ENCODE measurements around the gene UNC50.

UNC50 gene

DNA sequence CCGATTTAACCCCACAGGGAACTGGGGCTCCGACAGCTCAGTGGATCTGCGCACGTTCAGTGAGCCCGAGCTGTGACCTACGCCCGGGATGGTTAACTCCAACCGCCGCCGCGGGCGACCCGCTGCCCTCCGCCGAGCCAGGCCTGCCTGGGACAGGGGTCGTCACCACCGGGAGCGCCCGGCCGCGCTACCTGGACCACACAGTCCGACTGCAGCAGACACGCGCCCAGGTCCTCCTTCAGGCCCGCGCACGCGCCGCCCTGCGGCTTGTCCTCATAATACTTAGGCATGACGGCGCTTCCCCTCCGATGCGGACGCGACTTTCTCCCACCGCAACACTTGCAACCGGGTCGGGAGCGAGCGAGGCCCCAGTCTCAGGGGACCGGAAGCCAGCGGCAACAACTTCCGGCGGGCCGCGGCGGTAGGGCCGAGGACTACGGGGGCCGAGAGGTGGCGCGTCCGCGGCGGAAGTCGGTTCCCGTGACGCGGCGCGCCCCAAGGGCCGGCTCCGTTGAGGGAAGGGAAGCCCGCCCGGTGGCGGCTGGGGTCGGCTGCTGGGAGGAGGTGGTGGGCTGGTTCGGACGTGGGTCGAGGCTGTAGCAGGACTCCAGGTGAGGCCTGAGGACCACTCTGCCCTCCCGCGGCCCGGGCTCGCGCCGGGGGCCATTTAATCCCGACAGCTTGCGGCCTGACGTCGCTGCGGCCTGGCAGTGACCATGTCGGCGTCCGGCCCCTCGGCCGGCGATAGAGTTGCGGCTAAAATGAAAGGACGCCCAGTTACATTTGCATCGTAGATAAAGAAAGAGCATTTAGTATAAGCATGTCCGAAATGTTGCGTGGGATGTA is at the start of gene UNC50, which contains the start of gene COA5:
Gene UNC50, plus strand, starts transcription at position 474 of the 846 bp plus-strand sequence. CDS start 1,171 bp downstream, outside the sequence.
Gene COA5, minus strand, starts transcription at position 397 of the 846 bp plus-strand sequence. Its CDS starts 107 bp downstream, at position 290.
- peak; percentile 94 for DNase-seq

- DNase-seq, result no peak
Observed at GRCh38 chr2:98558852-98559530, 49.4 kb upstream of the UNC50 start.

GRCh38 chr2:98559581-98559980 is 48.8 kb upstream of the UNC50 start:
- DNase-seq, result no peak

DNA sequence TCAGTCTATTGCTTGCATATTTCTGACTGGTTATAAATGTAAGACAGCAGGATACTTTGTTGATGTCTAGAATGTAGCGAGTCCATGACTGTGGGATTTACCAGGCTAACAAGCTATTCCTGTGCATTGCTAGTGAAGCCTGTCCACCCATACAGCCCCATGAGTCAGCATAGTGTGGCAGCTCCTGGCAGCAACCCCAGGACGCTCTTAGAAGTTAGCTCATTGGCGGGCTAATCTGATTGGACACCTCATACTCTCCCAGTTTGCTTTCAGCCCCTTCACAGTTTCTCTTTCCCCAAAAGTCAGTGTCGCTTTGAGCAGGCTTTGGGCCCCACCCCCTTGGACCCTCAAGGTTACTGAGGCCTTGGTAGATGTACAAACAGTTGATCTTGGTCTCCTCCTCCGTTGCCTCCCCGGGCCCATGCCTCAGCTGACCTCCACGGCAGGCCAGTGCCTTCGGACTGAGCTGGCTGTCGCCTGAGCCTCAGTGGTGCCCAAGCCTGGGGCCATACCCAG is 48.1 kb upstream of the UNC50 start:
- no peak for DNase-seq

DNA sequence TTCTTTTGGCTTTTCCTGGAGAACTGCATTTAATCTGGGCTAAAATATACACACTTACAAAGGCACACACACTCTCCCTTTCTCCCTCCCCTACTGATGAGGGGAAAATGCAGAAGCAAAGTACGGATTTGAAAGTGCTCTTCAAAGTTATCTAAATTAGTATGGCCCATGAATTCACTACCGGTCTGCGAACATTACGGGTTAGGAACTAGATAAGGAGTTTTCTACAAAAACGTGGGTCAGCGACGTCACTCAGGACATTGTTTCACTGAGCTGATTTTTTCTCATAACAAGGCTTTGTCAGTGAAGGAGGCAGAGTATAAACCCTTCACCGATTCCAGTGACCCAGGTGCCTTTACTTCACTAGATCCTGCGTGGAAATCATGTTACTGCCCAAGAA is 47.4 kb upstream of the UNC50 start:
- no peak for DNase-seq

DNA sequence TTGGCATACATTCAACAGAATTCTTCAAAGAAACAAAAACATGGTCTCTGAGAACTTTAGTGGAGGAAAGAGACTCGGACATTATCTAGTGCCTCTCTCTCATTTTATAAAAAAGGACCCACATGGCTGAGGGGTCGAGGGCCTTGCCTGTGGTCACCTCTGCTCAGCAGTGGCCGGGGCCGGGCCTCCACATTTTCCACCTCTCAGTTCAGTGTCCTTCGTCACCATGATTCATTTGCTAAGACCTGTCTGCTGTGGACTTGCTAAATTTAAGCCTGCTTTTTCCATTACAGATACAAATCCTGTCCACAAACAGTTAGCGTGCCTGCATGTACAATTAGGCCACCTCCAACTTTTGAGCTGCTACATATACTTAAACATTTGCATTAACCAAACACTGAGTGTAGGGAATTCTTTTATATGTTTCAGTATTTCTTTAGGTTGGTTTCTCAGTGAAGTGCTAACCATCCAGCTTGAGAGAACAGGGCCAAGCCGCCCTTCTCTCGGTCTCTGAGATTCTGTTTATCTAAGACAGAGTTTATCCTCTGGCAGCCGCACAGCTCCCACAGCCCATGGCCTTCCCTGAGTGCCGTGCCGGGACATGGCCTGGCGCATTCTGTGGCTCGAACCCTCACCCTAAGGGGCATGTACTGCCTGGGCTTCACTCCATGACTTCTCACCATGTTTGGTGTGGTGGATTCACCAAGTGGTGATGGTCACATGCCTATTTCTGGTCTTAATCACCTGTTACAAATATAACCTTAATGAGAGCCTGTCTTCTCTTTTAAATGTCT is 46.3 kb upstream of the UNC50 start:
- no peak for DNase-seq

DNA sequence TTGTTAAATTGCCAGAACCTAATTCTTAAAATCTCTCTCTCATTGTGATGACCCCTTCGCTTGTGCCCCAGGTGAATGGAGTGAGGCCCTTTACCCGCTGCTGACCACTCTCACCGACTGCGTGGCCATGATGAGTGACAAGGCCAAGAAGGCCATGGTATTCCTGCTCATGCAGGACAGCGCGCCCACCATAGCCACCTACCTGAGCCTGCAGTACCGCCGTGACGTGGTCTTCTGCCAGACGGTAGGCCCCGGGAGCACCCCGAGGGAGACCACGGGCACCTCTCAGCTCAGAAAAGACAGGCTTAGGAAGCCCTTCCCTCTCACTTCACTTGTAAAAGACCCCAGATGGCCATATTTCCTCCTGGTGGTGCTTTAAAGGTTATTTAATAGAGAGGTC is 45.0 kb upstream of the UNC50 start:
- DNase-seq, result no peak

- DNase-seq, result no peak
Observed at GRCh38 chr2:98564541-98565132, 43.8 kb upstream of the UNC50 start.

DNA sequence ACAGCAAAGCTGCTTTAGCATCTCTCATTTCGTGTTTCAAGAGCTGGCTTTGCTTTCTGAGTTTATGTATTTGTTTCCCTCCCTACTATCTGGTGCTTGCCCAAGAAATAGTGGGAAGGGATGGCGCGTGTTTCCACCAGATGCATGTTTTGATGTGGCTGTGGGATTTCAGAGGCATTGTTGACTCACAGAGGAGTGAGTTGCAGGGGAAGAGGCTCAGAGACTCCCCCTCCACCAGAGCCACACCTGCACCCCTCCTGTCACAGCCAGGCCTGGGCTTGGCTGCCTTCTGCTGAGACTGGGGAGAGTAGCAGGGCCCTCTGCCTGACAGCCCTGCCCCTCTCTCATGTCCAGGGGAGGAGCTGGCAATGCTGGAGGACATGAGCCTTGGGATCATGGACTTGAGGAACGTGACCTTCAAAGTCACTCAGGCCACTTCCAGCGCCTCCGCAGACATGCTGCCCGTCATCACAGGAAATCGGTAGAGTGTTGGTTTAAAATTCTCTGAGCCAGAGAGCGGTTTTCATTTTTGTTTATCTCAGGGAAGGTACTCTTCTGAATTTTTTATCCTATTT is 43.0 kb upstream of the UNC50 start:
- DNase-seq, result no peak

- DNase-seq, result no peak
Observed at GRCh38 chr2:98565941-98566340, 42.4 kb upstream of the UNC50 start.

- no peak for DNase-seq
Observed at GRCh38 chr2:98568161-98568956, 40.0 kb upstream of the UNC50 start.

GRCh38 chr2:98569197-98569793 is 39.1 kb upstream of the UNC50 start:
- peak; percentile 90 for DNase-seq

- no peak for DNase-seq
Observed at GRCh38 chr2:98569915-98570314, 38.5 kb upstream of the UNC50 start.

GRCh38 chr2:98570356-98570755 is 38.0 kb upstream of the UNC50 start:
- DNase-seq, result no peak

DNA sequence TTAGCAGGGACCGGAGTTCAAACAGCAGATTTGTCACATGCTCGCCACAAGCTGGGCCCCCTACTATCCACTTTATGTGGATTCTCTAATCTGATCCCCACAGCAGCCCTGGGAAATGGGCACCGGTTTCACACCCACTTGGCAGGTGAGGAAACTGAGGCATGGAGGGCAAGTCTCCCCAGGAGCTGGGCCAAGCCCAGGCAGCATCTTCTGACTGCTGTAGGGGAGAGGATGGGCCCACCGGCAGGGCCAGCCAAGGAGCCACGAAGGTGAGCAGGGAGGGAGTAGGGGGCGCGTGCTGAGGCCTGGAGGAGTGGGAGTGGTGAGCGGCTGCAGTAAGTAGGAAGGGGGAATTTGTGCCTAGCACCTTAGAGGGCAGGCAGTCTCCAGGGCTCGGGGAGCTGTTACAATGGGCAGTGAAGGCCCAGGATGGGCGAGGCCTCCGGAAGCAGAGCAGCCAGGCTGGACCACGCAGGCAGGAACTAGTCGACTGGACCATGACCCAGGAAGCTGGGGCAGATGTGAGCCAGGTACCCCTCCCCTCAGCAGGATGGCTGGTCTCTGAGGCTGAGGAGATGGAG is 37.2 kb upstream of the UNC50 start:
- no peak for DNase-seq

DNA sequence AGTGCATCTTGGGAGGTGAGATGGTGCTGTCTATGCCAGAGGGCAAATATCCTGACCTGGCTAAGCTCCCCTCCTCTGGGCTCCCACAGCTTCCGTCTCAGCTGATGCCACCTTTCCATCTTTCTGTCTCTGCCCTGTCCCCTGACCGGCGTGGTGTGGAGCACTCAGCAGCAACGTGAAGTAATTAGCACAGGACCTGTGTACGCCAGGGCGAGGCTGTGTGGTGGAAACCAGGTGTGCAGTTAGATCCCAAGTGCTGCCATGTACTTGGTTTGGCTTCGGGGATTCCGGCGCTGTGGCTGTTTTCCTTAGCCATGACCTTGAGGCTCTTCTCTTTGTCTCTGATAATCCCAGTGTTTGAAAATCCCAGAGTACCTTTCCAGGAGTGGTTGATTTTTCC is 36.6 kb upstream of the UNC50 start:
- DNase-seq, result no peak

DNA sequence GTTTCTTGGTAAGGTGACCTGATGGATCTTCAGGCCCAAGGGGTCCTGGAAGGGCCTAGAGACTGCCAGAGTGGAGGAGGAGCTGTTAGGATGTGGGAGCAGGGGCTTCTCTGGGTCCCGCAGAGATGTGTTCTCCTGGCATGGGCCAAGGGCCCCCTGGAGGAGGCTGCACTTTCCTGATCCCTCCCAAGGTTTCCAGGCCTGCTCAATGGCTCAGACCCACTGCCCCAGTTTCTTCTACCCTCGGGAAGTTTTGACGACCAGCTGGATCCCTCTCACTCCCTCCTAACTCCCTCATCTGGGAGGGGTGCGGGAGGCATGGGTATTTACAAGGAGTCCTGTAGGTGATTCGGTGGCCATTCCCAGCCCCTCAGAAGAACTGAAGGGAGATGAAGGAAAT is 36.2 kb upstream of the UNC50 start:
- no peak for DNase-seq

DNA sequence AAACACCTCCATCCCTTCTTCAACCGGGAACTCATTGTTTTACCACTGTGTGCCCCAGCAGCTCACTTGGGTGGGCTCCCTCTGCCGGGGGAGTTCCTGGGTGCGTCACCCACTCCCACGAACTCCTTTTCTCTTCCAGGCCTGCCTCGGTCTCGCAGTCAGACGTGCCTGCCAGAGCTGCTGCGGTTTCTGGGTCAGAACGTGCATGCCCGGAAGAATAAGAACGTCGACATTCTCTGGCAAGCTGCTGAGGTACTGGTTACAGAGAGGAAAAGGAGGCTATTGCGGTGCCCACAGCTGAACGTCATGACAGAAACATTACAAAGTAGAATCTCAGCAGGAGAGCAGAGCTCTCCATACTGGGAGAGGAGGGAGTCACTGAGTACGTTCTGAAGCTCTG is 35.7 kb upstream of the UNC50 start:
- no peak for DNase-seq

DNA sequence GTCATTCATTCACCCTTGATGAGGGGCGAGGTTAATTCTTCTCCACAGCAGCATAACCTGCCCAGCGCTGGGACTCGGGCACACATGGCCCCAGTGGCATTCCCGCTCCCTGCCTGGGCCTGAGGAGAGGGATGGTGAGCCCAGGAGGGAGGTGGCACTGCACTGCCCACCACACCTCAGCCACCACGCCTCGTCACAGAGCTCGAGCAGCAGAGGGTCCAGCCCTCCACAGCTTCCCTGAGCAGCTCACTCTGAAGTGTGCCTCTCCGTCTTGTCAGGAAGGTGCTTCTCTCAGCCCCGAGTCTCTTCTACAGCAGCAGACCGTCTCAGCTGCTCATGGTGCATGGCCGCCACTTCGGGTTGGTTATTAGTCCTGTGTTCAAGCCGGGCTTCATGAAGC is 35.0 kb upstream of the UNC50 start:
- no peak for DNase-seq

DNA sequence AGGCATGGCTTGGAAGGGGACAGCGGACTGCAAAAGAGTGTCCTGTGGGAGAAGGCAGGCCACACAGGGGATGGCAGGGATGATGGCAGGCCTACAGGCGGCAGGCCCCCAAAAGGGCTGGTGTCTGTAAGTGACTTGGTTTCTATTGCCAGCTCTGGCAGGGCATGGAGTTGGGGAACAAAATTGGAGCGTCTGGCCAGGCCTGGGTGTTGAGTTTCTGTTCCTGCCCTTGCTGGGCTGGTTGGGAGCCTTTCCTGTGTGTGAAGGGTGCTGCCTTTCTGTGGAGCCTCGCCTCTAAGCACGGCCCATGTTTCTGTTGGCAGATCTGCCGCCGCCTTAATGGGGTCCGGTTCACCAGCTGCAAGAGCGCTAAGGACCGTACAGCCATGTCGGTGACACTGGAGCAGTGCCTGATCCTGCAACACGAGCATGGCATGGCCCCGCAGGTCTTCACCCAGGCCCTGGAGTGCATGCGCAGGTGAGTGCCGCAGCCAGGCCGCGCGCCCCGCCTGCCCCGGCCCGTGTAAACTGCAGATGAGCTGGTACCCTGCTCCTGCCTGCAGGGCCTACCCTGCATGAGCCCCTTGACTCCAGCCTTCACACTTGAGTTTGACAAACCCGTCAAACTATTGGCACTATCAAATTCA is 31.6 kb upstream of the UNC50 start:
- DNase-seq, result peak; percentile 8

Data from stimulated activated CD8-positive, alpha-beta memory T cell treated with anti-CD3 and anti-CD28 coated beads, Interleukin-4, amount 100 ng/mL, for 48 hours (primary cell).